K562 (cell line): ENCODE data around the gene SON. TPM values are rescaled to one million over a fixed set of nuclear protein-coding genes. Genes with fewer than 3 reads are reported as not detected.
A peak's percentile ranks its signal among the peaks of the same experiment; 100 is the strongest.

ENCODE experiments used
- ATAC-seq: fragments of 200-7000 bp; cut with Tn5 transposase; 3 replicates; pipeline ENCODE4 v1.9.1; 2020; ENCODE audit warnings: moderate library complexity
- BruUV-seq: library from RNA; stranded (reverse); fragments of 400-500 nt; replicated peaks from 2 replicates; lab custom pipeline; 2021; lab: Mats Ljungman, UMichigan
- CTCF ChIA-PET: fragments of 300-600 bp; formaldehyde crosslinking; extraction: SDS; loops from one replicate; lab custom pipeline; 2021; ENCODE audit warnings: low intra/inter-chr PET ratio; lab: Yijun Ruan, JAX
- POLR2A ChIA-PET: fragments of 300-600, 350-650 bp; sonication (Branson Sonifier 250); formaldehyde crosslinking; extraction: SDS; loops from one replicate; lab custom pipeline; 2021; ENCODE audit warnings: antibody characterized with exemption, inconsistent platforms; lab: Yijun Ruan, JAX
- DNase-seq, 4 experiments: peaks; one replicate each; pipeline versions ENCODE4 v3.0.0 to v3.0.0-alpha.2; 2011 to 2018; ENCODE audit warnings: low spot score in 3 of 4, mixed read lengths in 3 of 4; ENCODE audit errors: extremely low read depth in 1 of 4
- FAIRE-seq: peaks from 2 replicates; lab custom pipeline; 2011; peaks lifted over from hg19 to GRCh38; lab: Jason Lieb, UNC
- H2AFZ ChIP-seq: 2 replicates; pipeline ENCODE4 v1.6.0; 2011; ENCODE audit warnings: low read depth, low read length, control low read depth, inconsistent platforms
- H3K27ac ChIP-seq: fragments of 200-600 bp; 3 replicates; pipeline ENCODE4 v1.8.0; 2011; ENCODE audit warnings: low read depth, mild to moderate bottlenecking, control low read depth, inconsistent platforms, low read length, moderate library complexity, mixed read lengths; ENCODE audit errors: extremely low read depth
- H3K27me3 ChIP-seq, 2 experiments: fragments of 300-600 bp in 1 of 2; 2 replicates in 1 of 2; 3 replicates in 1 of 2; pipeline versions ENCODE4 v1.6.0 to v1.8.0; 2011; ENCODE audit warnings: inconsistent platforms in 2 of 2, low read length in 2 of 2, mild to moderate bottlenecking in 1 of 2, mixed read lengths in 1 of 2, moderate library complexity in 1 of 2; ENCODE audit not compliant: control insufficient read depth in 2 of 2, insufficient read depth in 2 of 2
- H3K36me3 ChIP-seq: fragments of 300-600 bp; 3 replicates; pipeline ENCODE4 v1.8.0; 2011; ENCODE audit warnings: mild to moderate bottlenecking, low read length, inconsistent platforms; ENCODE audit not compliant: control insufficient read depth, insufficient read depth
- H3K4me1 ChIP-seq, 2 experiments: fragments of 200-600 bp in 1 of 2; replicated peaks in 1 of 2; 2 replicates in 1 of 2; 3 replicates in 1 of 2; pipeline versions ENCODE4 v1.5.1 to v1.8.0; 2011; ENCODE audit warnings: inconsistent platforms in 2 of 2, low read length in 2 of 2, mild to moderate bottlenecking in 1 of 2, mixed read lengths in 1 of 2, moderate library complexity in 1 of 2; ENCODE audit not compliant: control insufficient read depth in 2 of 2, insufficient read depth in 2 of 2
- H3K4me2 ChIP-seq: 2 replicates; pipeline ENCODE4 v1.6.1; 2011; ENCODE audit warnings: low read length, control low read depth, inconsistent platforms, mixed read lengths; ENCODE audit not compliant: insufficient read depth
- H3K4me3 ChIP-seq: fragments of 200-600 bp; sonication (generic), shearing (Covaris generic); 2 replicates; pipeline ENCODE4 v1.5.1; 2016; ENCODE audit warnings: control low read depth, inconsistent platforms
- H3K79me2 ChIP-seq: fragments of 200-600 bp; 3 replicates; pipeline ENCODE4 v1.8.0; 2011; ENCODE audit warnings: low read length, inconsistent platforms; ENCODE audit not compliant: control insufficient read depth, insufficient read depth
- H3K9ac ChIP-seq, 2 experiments: 2 replicates each; pipeline versions ENCODE4 v1.6.0 to v1.6.1; 2011; ENCODE audit warnings: low read depth in 2 of 2, low read length in 2 of 2, control low read depth in 1 of 2, inconsistent platforms in 1 of 2, mild to moderate bottlenecking in 1 of 2, mixed read lengths in 1 of 2; ENCODE audit not compliant: insufficient read depth in 1 of 2
- H3K9me1 ChIP-seq: one replicate; pipeline ENCODE4 v1.6.0; 2011; ENCODE audit warnings: inconsistent platforms, mild to moderate bottlenecking, low read length, moderate library complexity; ENCODE audit not compliant: control insufficient read depth, insufficient read depth
- H3K9me3 ChIP-seq: replicated peaks from 2 replicates; pipeline ENCODE4 v1.5.1; 2011; ENCODE audit warnings: low read depth, low read length, inconsistent platforms; ENCODE audit not compliant: control insufficient read depth, insufficient read depth
- H4K20me1 ChIP-seq: replicated peaks from 2 replicates; pipeline ENCODE4 v1.6.1; 2011; ENCODE audit warnings: low read length, inconsistent platforms, mixed read lengths; ENCODE audit not compliant: control insufficient read depth, insufficient read depth
- ATF7 ChIP-seq: fragments of 450-650 bp; IDR thresholded peaks from 2 replicates; pipeline ENCODE4 v1.7.1; 2014; ENCODE audit warnings: mild to moderate bottlenecking, moderate library complexity
- PKNOX1 ChIP-seq: fragments of 450-650 bp; IDR thresholded peaks from 2 replicates; pipeline ENCODE4 v1.6.1; 2016
- TARDBP ChIP-seq: fragments of 450-650 bp; IDR thresholded peaks from 2 replicates; pipeline ENCODE4 v1.6.1; 2016
- TEAD1 ChIP-seq, 2 experiments: fragments of 450-650 bp in 1 of 2; sonication (generic) in 1 of 2; formaldehyde crosslinking; IDR thresholded peaks; 2 replicates each; pipeline versions ENCODE4 v1.4.0 to v1.8.0; 2020 to 2022; ENCODE audit warnings: mild to moderate bottlenecking in 2 of 2, missing genetic modification reagents in 1 of 2
- ZNF12 ChIP-seq: sonication (generic); formaldehyde crosslinking; IDR thresholded peaks from 2 replicates; pipeline ENCODE4 v1.4.0; 2020; ENCODE audit warnings: mild to moderate bottlenecking, missing genetic modification reagents
- ZNF311 ChIP-seq: fragments of 250-450 bp; sonication (Bioruptor Pico); IDR thresholded peaks from 2 replicates; pipeline ENCODE4 v1.4.0; 2020; ENCODE audit warnings: mild to moderate bottlenecking, moderate library complexity
- whole genome bisulfite sequencing: fragments of 100-300 bp; shearing (Covaris generic); methylation state at CpG from one replicate; pipeline ENCODE4 v1.1.6; 2016; ENCODE audit warnings: low coverage, mixed read lengths; ENCODE audit not compliant: insufficient coverage; ENCODE audit errors: missing lambda C conversion rate; 5-methylcytosine and 5-hydroxymethylcytosine counted together
- in situ Hi-C: fragments of 300-500 bp; cut with MboI; formaldehyde crosslinking; loops from 4 replicates; pipeline ENCODE4 v1.15.0; 2018; ENCODE audit warnings: inconsistent platforms, mixed read lengths
- intact Hi-C: fragments of 100-400 bp; cut with micrococcal nuclease; formaldehyde crosslinking; loops from 2 replicates; pipeline ENCODE4 v1.14.2; 2022
- polyA plus RNA-seq, 8 experiments: library from polyadenylated mRNA; depleted of rRNA in 4 of 8; stranded (reverse) in 5 of 8; unstranded in 3 of 8; fragments of >200 nt; fragmentation: Nextera tagmentation in 2 of 8; fragmentation: Illumina TruSeq in 1 of 8; extraction: Ambion mirVana in 2 of 8; extraction: Trizol in 1 of 8; gene quantifications; 2 replicates each; pipeline versions ENCODE4 v1.2.1 to v1.2.3, GENCODE V29; 2011 to 2014; ENCODE audit warnings: inconsistent platforms in 1 of 8, missing spikeins in 1 of 8
- total RNA-seq, 7 experiments: library from RNA; depleted of rRNA in 6 of 7; stranded (reverse); fragments of >200 nt in 6 of 7; fragmentation: Illumina TruSeq in 2 of 7; extraction: Trizol in 2 of 7; gene quantifications; 2 replicates each; pipeline versions ENCODE4 v1.2.1 to v1.2.3, GENCODE V29; 2011 to 2021; ENCODE audit warnings: low replicate concordance in 1 of 7

The SON gene
- total and polyA plus RNA-seq, 9 of the 15 experiments (the other 6 are each of a cell fraction or from before 2014, with no cell fraction given) = 105 to 742 (median 187) TPM

DNA sequence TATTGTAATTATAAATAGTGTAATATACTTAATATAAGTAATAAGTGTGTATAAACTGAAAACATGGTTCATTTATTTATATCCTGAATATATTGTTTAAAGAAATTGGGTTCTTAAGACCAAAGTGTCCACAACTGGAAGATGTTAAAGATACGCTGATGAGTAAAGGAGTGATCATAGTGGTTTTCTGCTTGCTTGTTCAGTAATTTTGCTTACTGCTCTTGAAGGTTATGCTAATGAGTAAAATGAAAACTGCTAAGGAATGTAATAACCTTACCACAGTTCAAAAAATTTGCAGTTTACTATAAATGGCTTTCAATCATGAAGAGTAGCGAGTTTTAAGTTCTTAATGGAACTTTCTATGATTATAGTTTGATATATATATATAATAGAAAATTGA lies 23.7 kb downstream of the SON start:
- Histone ChIP-seq H3K36me3 (peaks cover 97% of the 10 kb centered on the region), H2AFZ (no peak overlapping the region), H3K9me3 (no peaks in the 10 kb centered on the region), H4K20me1 (no peaks in the 10 kb centered on the region), H3K4me1 (no peaks in the 10 kb centered on the region), H3K9me1 (no peaks in the 10 kb centered on the region), H3K4me3 (no peak overlapping the region), H3K4me2 (no peak overlapping the region), H3K27me3 (no peaks in the 10 kb centered on the region)
- WGBS = 95% methylated on average over 2 of the region's 2 CpGs
- CTCF ChIA-PET = no interaction called here
- intact Hi-C loops = no loop called here
- DNase-seq (no peak), ATAC-seq (no peak)
- POLR2A ChIA-PET = interaction anchor here (1.1 to 12.7 kb wide), 3 partner anchors 8 to 23 kb away, joined by 3 to 130 read pairs (median 8); partner anchors contain the start of gene SON
- TF ChIP-seq TARDBP (no peak), ZNF12 (no peak), ZNF311 (CRISPR knock-in tag) (no peak), ATF7 (no peak)
- TF ChIP-seq, all 486 proteins: peak for 0
- no peak overlapping the region for H3K27ac ChIP-seq
- BruUV-seq = no TSS peak
- peaks cover 43% of the 10 kb centered on the region for H3K79me2 ChIP-seq
- in situ Hi-C loops = no loop called here
- no peak overlapping the region for H3K9ac ChIP-seq
- FAIRE-seq = no peak

DNA sequence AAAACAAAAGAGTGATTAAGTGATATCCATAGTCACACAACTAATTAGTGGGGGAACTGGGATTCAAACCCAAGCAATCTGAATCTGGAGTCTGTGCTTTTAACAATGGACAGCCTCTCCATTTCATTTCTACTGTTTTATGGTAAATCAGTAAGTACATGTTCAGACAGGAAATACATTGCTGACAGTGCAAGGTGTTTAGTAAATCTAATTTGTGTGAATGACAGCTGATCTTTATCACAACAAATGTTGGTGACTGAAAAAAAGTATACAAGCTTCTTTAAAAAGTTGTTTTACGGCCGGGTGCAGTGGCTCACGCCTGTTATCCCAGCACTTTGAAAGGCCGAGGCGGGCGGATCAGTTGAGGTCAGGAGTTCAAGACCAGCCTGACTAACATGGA lies 25.1 kb downstream of the SON start:
- FAIRE-seq (no peak), DNase-seq (no peak)
- H3K9ac ChIP-seq = no peak overlapping the region
- CTCF ChIA-PET = no interaction called here
- peaks cover 29% of the 10 kb centered on the region for H3K79me2 ChIP-seq
- H3K4me1 ChIP-seq = no peaks in the 10 kb centered on the region
- no peaks in the 10 kb centered on the region for H3K27me3 ChIP-seq
- TF ChIP-seq TEAD1 (CRISPR knock-in tag; IDR thresholded peaks at IDR 0.05) = no peak
- TF ChIP-seq PKNOX1 = 0 out of 2 replicates have a peak, but pooled peaks have one; percentile 34
- TF ChIP-seq, all 486 proteins: peak for 1
- BruUV-seq = no TSS peak
- 91% methylated on average over 6 of the region's 6 CpGs for WGBS
- Histone ChIP-seq H2AFZ (no peak overlapping the region), H3K9me1 (no peaks in the 10 kb centered on the region), H3K9me3 (no peaks in the 10 kb centered on the region), H3K27ac (no peak overlapping the region), H3K4me3 (no peak overlapping the region), H4K20me1 (no peaks in the 10 kb centered on the region), H3K36me3 (peaks cover 96% of the 10 kb centered on the region), H3K4me2 (no peak overlapping the region)
- in situ Hi-C loops (no loop called here), intact Hi-C loops (no loop called here)
- no peak for ATAC-seq
- POLR2A ChIA-PET = interaction anchor here (12.7 kb wide), 1 partner anchor 12 kb away, joined by 130 read pairs; no protein-coding TSS in a partner anchor
